Measurements from ENCODE around the gene UNC5C. TPM values are rescaled to one million over a fixed set of nuclear protein-coding genes. Genes with fewer than 3 reads are reported as not detected.

Gene UNC5C
- total and polyA plus RNA-seq, 8 donors = 0.15 to 0.84 (median 0.34) TPM

- ATAC-seq = no peak
- DNase-seq = no peak
- Histone ChIP-seq H3K36me3 (no peaks in the 10 kb centered on the region), H3K4me3 (no peak overlapping the region), H3K4me1 (no peaks in the 10 kb centered on the region), H3K27me3 (no peaks in the 10 kb centered on the region), H3K9me3 (no peaks in the 10 kb centered on the region), H3K27ac (no peak overlapping the region)
- FAIRE-seq = no peak
- intact Hi-C loops (cut with DNase I) = no loop called here
- no peak for TF ChIP-seq CTCF (IDR thresholded peaks at IDR 0.05)
These were observed 54.6 kb downstream of the UNC5C start for GRCh38 chr4:95494186-95494585.

DNA sequence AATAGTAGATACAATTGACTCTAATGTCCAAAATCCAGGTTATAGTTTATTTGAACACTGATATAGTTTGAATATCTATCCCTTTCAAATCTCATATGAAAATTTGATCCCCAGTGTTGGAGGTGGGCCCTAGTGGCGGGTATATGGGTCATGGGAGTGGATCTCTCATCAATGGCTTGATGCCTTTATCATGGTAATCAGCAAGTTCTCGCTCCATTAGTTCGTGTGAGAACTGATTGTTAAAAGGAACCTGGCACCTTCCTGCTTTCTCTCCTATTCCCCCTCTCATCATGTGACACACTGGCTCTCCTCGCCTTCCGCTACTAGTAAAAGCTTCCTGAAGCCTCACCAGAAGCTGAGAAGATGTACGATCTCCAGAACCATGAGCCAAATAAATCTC is 70.1 kb downstream of the UNC5C start:
- Histone ChIP-seq H3K27ac (no peak overlapping the region), H3K4me3 (no peak overlapping the region), H3K27me3 (no peaks in the 10 kb centered on the region), H3K9me3 (no peaks in the 10 kb centered on the region), H3K36me3 (no peaks in the 10 kb centered on the region), H3K4me1 (no peaks in the 10 kb centered on the region)
- 79 to 89% methylated on average over 6 of the region's 6 CpGs for WGBS, 2 donors
- ATAC-seq (no peak), DNase-seq (no peak), FAIRE-seq (no peak)
- TF ChIP-seq CTCF (IDR thresholded peaks at IDR 0.05) = no peak
- intact Hi-C loops (cut with DNase I) = no loop called here

DNA sequence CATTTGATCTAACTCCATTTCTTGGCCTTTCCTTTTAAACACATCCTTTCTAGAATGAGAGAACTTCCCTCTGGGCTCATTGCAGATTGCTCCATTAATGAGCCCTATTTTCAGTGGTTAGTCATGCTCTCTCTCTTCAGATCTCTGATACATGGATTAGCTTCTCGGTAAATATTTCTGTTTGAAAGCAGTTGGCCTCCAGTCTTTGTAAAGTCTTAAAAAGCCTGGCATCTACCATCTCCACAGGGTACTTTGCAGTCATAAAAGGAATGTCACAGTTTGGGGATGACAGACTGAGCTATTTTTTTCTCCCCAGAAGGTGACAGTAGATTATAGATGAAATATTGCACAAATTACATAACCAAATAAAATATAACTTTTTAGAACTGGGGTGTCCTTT is 72.7 kb downstream of the UNC5C start:
- DNase-seq (no peak), FAIRE-seq (no peak), ATAC-seq (no peak)
- H3K9me3 ChIP-seq = no peaks in the 10 kb centered on the region
- intact Hi-C loops (cut with DNase I) = no loop called here
- H3K4me3 ChIP-seq = no peak overlapping the region
- no peaks in the 10 kb centered on the region for H3K4me1 ChIP-seq
- no peak for TF ChIP-seq CTCF (IDR thresholded peaks at IDR 0.05)
- H3K27me3 ChIP-seq = no peaks in the 10 kb centered on the region
- H3K27ac ChIP-seq = no peak overlapping the region
- no peaks in the 10 kb centered on the region for H3K36me3 ChIP-seq
- WGBS, 2 donors = 66 to 73% methylated on average over 1 of the region's 1 CpG

- H3K4me3 ChIP-seq = no peak overlapping the region
- H3K27me3 ChIP-seq = no peaks in the 10 kb centered on the region
- no peaks in the 10 kb centered on the region for H3K4me1 ChIP-seq
- intact Hi-C loops (cut with DNase I) = no loop called here
- no peaks in the 10 kb centered on the region for H3K36me3 ChIP-seq
- H3K9me3 ChIP-seq = no peaks in the 10 kb centered on the region
- no peak for DNase-seq
- no peak for FAIRE-seq
- no peak overlapping the region for H3K27ac ChIP-seq
- ATAC-seq = no peak
- TF ChIP-seq CTCF (IDR thresholded peaks at IDR 0.05) = no peak
- 19 to 28% methylated on average over 3 of the region's 3 CpGs for WGBS, 2 donors
These were observed 76.2 kb downstream of the UNC5C start for GRCh38 chr4:95472534-95472933.

GRCh38 chr4:95470622-95471021 is 78.2 kb downstream of the UNC5C start:
- Histone ChIP-seq H3K9me3 (no peaks in the 10 kb centered on the region), H3K4me3 (no peak overlapping the region), H3K4me1 (no peaks in the 10 kb centered on the region), H3K27me3 (no peaks in the 10 kb centered on the region), H3K27ac (no peak overlapping the region), H3K36me3 (no peaks in the 10 kb centered on the region)
- FAIRE-seq = no peak
- DNase-seq = no peak
- intact Hi-C loops (cut with DNase I) = no loop called here
- no peak for TF ChIP-seq CTCF (IDR thresholded peaks at IDR 0.05)
- ATAC-seq = no peak
- WGBS, 2 donors = 56 to 69% methylated on average over 4 of the region's 4 CpGs

Measured in pancreas (tissue), 10 donors.